ENCODE results near the gene ACAD9.

GRCh38 chr3:128907706-128908445 lies 28.5 kb downstream of the ACAD9 start:
- TF ChIP-seq CTCF (IDR thresholded peaks at IDR 0.05; ENCODE audit: low read length) = no peak
- TF ChIP-seq EZH2 (IDR thresholded peaks at IDR 0.05; ENCODE audit: borderline replicate concordance, low read length) = no peak
